Superior temporal gyrus (tissue), 1 donor: ENCODE results near the gene KPNB1.

ENCODE experiments used
- DNase-seq: peaks from one replicate; pipeline ENCODE4 v3.0.0-alpha.2; 2016; ENCODE audit errors: extremely low spot score

KPNB1 gene

DNA sequence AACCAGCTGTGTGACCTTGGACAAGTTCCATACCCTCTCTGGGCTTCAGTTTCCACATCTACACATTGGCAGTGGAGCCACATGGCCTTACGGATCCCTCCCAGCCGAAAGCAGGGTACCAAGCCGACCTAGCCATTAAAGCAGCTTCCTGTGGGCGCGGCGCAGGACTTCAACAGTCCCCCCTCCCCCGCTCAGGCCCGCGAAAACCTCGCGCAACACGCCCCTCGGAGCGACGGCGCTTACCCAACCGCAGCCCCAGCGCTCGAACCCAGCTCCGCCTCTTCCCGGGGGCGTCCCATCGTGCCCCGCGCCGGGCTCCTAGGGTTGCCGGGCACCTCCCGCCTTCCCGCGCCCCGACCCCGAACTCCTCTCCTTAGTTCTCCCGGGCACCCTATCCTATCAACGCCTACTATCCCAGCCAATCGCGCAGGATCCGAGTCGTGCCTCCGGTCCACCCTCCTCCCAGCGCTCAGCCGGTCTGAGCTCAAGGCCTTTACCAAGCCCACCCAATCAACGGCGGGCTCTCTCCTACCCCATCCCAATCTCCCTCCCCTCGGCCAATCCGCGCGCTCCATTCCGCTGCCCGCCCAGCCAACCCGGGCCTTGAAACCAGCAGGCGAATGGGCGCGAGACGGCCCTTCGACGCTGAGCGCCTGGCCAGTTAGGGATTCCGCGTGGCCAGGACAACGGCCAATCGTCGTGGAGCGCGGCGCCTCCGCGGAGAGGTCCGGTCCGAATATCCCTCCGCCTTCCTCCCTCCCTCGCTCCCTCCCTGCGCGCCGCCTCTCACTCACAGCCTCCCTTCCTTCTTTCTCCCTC, at the start of gene KPNB1:
KPNB1 (plus strand) TSS at position 767 of the 819 bp plus-strand sequence. CDS start 326 bp downstream, outside the sequence.
- DNase-seq: peak; percentile 99

- no peak for DNase-seq
Measured at GRCh38 chr17:47603830-47604597, 45.7 kb upstream of the KPNB1 start.

DNA sequence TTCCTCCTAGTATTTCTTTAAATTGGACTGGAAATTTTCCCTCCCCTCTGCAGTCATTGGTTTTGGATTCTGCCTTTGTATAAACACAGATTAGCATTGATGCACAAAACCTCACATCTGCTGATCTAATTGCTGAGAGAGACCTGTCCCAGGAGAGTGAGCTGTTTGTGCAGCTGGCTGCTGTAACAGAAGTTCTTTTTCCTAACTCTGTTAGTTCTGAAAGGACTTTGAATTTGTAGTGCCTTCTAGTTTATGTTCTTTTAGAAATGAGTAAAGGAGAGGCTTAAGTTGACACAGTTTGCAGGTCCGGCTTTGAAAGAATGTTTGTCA, 45.2 kb upstream of the KPNB1 start:
- no peak for DNase-seq

DNA sequence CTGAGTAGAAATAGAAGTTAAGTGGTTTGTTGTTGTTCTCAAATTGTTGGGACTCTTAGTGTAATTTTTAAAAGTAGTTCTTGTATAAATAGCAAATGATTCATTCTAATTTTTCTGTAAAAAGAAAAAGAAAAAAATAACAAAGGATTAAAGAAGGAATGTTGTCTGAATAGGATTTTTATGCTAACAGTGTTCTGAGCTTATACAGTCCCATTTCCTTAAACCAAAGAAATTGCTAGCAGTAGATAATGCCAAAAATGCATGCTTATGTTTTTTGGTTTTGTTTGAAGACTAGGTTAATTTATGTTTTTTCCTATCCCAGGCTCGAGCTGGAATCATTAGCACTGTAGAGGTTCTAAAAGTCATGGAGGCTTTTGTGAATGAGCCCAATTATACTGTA, 44.7 kb upstream of the KPNB1 start:
- DNase-seq: no peak

- no peak for DNase-seq
Measured at GRCh38 chr17:47607481-47607880, 42.2 kb upstream of the KPNB1 start.

GRCh38 chr17:47611372-47612350, 38.1 kb upstream of the KPNB1 start:
- no peak for DNase-seq

- peak; percentile 90 for DNase-seq
Measured at GRCh38 chr17:47615766-47616424, 33.8 kb upstream of the KPNB1 start.

- DNase-seq: no peak
Measured at GRCh38 chr17:47618410-47618809, 31.3 kb upstream of the KPNB1 start.

DNA sequence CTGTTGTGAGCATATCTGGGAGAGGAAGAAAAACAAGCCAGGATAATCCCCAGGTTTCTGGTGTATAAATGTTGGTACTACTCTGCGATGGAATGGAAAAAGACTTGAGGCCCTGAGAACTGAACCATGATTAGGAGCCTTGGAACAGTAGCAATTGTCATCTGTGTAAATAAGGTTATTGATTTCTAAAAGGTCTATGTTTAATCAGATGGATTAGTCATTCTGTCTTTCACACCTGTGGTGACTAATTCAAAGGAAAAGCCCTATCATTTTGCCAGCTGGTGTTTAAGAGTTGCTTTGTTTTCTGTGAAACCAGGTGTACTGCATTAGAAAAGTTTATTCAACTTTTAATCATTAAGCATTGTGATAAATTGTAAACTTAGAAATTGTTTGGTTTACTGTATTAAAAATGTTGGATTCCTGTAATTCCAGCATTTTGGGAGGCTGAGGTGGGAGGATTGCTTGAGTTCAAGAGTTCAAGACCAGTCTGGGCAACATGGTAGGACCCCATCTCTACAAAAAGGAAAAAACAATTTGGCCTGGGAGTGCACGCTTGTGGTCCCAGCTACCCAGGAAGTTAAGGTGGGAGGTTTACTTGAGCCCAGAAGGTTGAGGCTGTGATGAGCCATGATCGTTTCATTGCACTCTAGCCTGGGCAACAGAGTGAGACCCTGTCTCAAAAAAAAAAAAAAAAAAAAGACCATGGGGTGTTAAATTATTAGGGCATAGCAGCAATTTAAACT, 29.0 kb upstream of the KPNB1 start:
- no peak for DNase-seq

DNA sequence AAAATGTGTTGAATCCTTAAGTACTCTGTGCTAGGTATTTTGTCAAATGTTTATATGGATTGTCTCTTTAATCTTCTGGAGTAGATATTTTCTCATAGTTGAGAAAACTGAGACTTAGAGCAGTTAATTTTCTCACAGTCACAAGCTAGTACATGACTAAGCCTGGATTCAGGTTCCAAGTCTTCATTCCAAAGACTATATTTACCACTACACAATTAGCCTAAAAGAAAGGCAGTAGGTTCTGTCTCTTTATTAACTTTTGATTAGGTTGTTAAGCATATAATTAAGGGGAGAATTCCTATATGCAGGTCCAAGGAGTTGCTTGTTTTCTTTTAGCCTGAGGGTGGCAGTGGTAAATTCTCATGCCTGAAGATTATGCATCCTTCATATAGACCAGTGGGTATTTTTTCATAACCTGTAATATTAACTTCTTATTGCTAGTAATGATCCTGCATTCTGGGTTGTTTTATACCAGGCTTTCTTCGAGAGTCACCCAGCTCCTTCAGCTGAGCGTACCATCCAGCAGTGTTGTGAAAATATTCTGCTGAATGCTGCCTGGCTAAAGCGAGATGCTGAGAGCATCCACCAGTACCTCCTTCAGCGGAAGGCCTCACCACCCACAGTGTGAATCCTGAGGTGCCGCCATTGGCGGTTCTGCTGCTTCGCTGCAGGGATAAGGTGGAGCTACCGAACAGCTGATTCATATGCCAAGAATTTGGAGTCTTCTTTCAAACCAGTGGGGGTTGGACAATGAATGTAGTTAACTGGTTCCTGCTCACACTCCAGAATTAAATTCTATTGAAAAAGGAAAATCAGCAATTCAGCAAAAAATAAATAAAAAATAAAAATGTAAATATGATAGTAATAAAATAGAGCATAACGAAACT, 28.2 kb upstream of the KPNB1 start:
- peak; percentile 62 for DNase-seq

- DNase-seq: no peak
Measured at GRCh38 chr17:47622180-47622549, 27.6 kb upstream of the KPNB1 start.

DNA sequence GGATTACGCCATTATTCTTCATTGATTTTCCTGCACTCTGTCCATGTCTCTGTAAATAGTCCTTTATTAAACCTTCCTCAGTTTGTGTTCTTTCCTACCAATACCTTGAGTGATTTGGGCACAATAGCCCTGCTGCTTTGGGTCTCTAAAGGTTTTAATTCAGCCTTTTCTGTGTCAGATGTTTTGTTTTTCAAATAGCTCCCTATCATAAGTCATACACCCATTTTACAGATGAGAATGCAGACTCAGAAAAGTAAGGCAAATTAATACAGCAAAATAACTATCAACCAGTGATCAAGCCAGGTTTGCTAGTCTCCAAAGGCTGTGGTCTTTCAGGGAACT, 25.0 kb upstream of the KPNB1 start:
- DNase-seq: no peak

GRCh38 chr17:47628014-47628566, 21.6 kb upstream of the KPNB1 start:
- DNase-seq: no peak

DNA sequence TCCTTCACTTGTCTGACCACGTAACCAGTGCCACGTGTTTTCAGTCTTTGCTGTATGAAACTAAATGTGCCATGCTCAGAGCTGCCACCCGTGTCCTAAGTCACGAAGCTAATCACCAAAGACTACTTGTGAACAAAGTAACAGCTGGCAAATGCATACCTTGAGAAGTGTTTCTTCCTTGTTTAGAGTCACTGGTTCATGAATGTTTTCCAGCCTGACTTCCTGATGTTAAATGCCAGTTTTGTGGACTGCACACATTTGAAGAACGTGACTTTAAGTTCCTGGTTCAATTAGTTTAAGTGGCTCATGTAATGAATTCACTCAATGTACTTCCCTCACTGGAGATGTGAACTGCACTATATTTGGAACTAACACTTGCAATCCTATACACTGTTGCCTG, 19.9 kb upstream of the KPNB1 start:
- DNase-seq: no peak

GRCh38 chr17:47630614-47631013, 19.1 kb upstream of the KPNB1 start:
- no peak for DNase-seq

- DNase-seq: no peak
Measured at GRCh38 chr17:47632991-47633390, 16.7 kb upstream of the KPNB1 start.

- DNase-seq: no peak
Measured at GRCh38 chr17:47633996-47634395, 15.7 kb upstream of the KPNB1 start.

- DNase-seq: no peak
Measured at GRCh38 chr17:47634870-47635269, 14.8 kb upstream of the KPNB1 start.

DNA sequence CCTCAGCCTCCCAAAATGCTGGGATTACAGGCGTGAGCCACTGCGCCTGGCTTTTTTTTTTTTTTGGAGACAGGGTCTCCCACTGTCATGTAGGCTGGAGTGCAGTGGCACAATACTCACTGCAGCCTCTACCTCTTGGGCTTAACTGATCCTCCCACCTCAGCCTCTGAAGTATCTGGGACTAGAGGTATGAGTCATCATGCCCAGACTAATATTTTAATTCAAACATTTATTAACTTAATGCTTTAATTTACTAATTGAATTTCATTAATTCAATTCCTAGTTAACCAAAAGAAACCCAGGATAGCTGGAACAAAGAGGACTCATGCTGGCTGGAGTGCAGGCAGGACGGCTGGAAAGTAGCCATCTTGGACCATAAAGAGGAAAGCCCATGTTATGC, 14.0 kb upstream of the KPNB1 start:
- no peak for DNase-seq
